ENCODE data around the gene ZNF532.

Gene ZNF532

DNA sequence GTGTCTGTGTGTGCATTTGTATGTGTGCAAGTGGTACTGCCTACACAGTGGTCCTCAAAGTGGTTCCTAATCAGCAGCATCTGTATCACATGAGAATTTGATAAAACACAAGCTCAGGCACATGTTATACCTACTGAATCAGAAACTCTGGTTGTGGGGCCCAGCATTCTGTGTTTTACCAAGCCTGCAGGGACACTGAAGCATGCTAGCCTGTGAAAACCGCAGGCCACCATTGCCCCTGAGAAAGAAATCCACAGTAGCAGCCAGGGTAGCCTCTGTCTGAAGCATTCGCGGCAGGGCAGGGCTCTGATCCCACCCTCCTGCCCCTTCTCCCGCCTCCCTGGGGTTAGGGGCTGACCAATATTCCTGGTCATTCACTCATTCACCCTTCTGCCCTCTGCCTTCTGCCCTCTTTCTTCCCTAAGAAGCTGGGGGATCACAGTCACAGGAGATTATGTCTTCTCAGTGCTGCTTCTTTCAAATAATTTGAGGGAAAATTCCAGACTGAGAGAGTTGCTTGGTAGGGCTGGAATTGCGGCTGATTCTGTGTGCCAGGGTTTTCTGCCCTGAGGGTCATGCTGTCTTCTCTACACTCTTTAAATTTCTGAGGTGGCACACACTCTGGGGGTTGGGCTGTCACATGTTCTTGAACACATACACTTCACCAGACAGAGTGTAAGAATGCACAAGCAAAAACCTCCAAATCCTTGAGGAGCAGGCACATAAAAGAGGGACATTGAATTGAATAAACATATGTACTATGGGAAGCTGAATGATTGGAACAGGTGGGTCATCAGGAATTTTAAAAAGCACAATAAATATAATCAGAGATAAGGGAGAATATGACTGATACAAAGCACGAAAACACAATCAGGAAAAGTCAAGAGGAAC lies 148.4 kb downstream of the ZNF532 start:
- no peak overlapping the region for H3K9ac ChIP-seq (ENCODE audit: low read length)
- no peaks in the 10 kb centered on the region for H3K79me2 ChIP-seq (ENCODE audit: low read length)
- no peaks in the 10 kb centered on the region for H3K9me2 ChIP-seq (replicated peaks; ENCODE audit: insufficient read depth, low read length)
- DNase-seq: no peak
- H3K4me3 ChIP-seq (ENCODE audit: low read length): no peak overlapping the region
- H3K4me1 ChIP-seq (ENCODE audit: low read length): no peaks in the 10 kb centered on the region
- H3K4me2 ChIP-seq (ENCODE audit: low read depth, low read length): no peak overlapping the region
- H3K27me3 ChIP-seq (replicated peaks; ENCODE audit: insufficient read depth, low read length): no peaks in the 10 kb centered on the region
- TF ChIP-seq EZH2 (optimal IDR thresholded peaks at IDR 0.05; ENCODE audit: low read depth, low read length): no peak
- no peak for TF ChIP-seq EZH2phosphoT487 (IDR thresholded peaks at IDR 0.05; ENCODE audit: low read length)
- TF ChIP-seq, protein P1, sequence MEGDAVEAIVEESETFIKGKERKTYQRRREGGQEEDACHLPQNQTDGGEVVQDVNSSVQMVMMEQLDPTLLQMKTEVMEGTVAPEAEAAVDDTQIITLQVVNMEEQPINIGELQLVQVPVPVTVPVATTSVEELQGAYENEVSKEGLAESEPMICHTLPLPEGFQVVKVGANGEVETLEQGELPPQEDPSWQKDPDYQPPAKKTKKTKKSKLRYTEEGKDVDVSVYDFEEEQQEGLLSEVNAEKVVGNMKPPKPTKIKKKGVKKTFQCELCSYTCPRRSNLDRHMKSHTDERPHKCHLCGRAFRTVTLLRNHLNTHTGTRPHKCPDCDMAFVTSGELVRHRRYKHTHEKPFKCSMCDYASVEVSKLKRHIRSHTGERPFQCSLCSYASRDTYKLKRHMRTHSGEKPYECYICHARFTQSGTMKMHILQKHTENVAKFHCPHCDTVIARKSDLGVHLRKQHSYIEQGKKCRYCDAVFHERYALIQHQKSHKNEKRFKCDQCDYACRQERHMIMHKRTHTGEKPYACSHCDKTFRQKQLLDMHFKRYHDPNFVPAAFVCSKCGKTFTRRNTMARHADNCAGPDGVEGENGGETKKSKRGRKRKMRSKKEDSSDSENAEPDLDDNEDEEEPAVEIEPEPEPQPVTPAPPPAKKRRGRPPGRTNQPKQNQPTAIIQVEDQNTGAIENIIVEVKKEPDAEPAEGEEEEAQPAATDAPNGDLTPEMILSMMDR (IDR thresholded peaks at IDR 0.05; ENCODE audit: low read length): no peak
- no peaks in the 10 kb centered on the region for H3K9me3 ChIP-seq (replicated peaks; ENCODE audit: insufficient read depth, low read length)
- no peak overlapping the region for H2AFZ ChIP-seq (ENCODE audit: low read length)
- no peaks in the 10 kb centered on the region for H3F3A ChIP-seq (ENCODE audit: insufficient read depth, low read length)
- H3K27ac ChIP-seq (ENCODE audit: low read length): no peak overlapping the region
- no peaks in the 10 kb centered on the region for H4K20me1 ChIP-seq (ENCODE audit: insufficient read depth, low read length)
- H3K36me3 ChIP-seq (replicated peaks; ENCODE audit: insufficient read depth, low read length): no peaks in the 10 kb centered on the region

DNA sequence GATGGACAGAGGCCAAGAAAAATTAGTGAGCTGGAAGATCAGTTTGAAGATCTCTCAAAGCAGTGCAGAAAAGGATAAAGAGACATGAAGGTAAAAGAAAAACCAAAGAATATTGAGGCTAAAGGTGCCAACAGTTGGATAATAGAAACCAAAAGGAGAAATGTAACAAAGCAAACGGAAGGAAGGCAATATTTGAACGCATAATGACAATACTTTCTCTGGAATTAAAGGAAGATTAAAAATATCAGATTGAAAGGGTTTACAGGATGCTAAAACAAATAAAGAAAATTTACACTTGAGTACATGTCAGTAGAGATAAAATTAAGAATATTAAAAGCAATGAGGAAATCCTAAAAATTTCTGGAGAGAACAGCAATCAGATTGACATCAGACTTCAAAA lies 149.1 kb downstream of the ZNF532 start:
- Histone ChIP-seq H3K4me1 (ENCODE audit: low read length) (no peaks in the 10 kb centered on the region), H3K36me3 (replicated peaks; ENCODE audit: insufficient read depth, low read length) (no peaks in the 10 kb centered on the region), H3K79me2 (ENCODE audit: low read length) (no peaks in the 10 kb centered on the region), H3K9me3 (replicated peaks; ENCODE audit: insufficient read depth, low read length) (no peaks in the 10 kb centered on the region), H3K4me3 (ENCODE audit: low read length) (no peak overlapping the region), H3F3A (ENCODE audit: insufficient read depth, low read length) (no peaks in the 10 kb centered on the region), H3K9ac (ENCODE audit: low read length) (no peak overlapping the region), H3K27ac (ENCODE audit: low read length) (no peak overlapping the region), H2AFZ (ENCODE audit: low read length) (no peak overlapping the region), H4K20me1 (ENCODE audit: insufficient read depth, low read length) (no peaks in the 10 kb centered on the region), H3K9me2 (replicated peaks; ENCODE audit: insufficient read depth, low read length) (no peaks in the 10 kb centered on the region), H3K4me2 (ENCODE audit: low read depth, low read length) (no peak overlapping the region), H3K27me3 (replicated peaks; ENCODE audit: insufficient read depth, low read length) (no peaks in the 10 kb centered on the region)
- no peak for DNase-seq
- no peak for TF ChIP-seq EZH2 (optimal IDR thresholded peaks at IDR 0.05; ENCODE audit: low read depth, low read length)
- TF ChIP-seq, protein P1 (IDR thresholded peaks at IDR 0.05; ENCODE audit: low read length): no peak
- no peak for TF ChIP-seq EZH2phosphoT487 (IDR thresholded peaks at IDR 0.05; ENCODE audit: low read length)

DNA sequence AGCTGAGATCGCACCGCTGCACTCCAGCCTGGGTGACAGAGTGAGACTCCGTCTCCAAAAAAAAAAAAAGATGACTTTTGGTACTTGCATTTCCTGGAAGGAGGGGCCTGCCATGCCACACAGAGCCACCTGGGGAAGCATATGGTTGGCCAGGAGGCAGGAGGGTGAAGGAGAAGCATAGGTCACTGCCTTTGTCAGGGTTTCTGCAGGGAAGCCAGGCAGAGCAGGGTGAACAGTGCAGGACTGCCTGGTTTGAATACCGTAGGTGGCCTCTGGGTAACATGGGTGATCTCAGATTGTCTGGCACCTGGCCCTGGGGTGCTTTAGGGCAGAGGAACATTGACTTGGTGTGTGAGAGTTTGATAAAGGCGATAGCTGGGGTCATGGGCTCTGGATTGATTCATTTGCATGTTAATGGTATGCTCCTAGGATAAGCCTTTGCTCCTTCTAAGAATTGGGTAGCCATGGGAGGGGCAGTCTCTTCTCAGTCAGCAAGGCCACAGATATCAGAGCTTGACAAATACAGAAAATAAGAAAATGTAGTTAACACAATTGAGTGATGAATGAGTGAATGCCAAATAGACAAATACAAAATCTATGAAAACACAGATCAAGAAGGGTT lies 151.0 kb downstream of the ZNF532 start:
- no peak for TF ChIP-seq EZH2phosphoT487 (IDR thresholded peaks at IDR 0.05; ENCODE audit: low read length)
- TF ChIP-seq EZH2 (optimal IDR thresholded peaks at IDR 0.05; ENCODE audit: low read depth, low read length): no peak
- TF ChIP-seq, protein P1 (IDR thresholded peaks at IDR 0.05; ENCODE audit: low read length): no peak
- Histone ChIP-seq H3K4me3 (ENCODE audit: low read length) (no peak overlapping the region), H4K20me1 (ENCODE audit: insufficient read depth, low read length) (no peaks in the 10 kb centered on the region), H3K9me2 (replicated peaks; ENCODE audit: insufficient read depth, low read length) (no peaks in the 10 kb centered on the region), H3K4me2 (ENCODE audit: low read depth, low read length) (no peak overlapping the region), H3K4me1 (ENCODE audit: low read length) (no peaks in the 10 kb centered on the region), H2AFZ (ENCODE audit: low read length) (no peak overlapping the region), H3K36me3 (replicated peaks; ENCODE audit: insufficient read depth, low read length) (no peaks in the 10 kb centered on the region), H3K9ac (ENCODE audit: low read length) (no peak overlapping the region), H3K27ac (ENCODE audit: low read length) (no peak overlapping the region), H3K9me3 (replicated peaks; ENCODE audit: insufficient read depth, low read length) (no peaks in the 10 kb centered on the region), H3F3A (ENCODE audit: insufficient read depth, low read length) (no peaks in the 10 kb centered on the region), H3K79me2 (ENCODE audit: low read length) (no peaks in the 10 kb centered on the region), H3K27me3 (replicated peaks; ENCODE audit: insufficient read depth, low read length) (no peaks in the 10 kb centered on the region)
- DNase-seq: no peak
